ENCODE data around the gene APMAP. TPM values are rescaled to one million over a fixed set of nuclear protein-coding genes. Genes with fewer than 3 reads are reported as not detected.

Gene APMAP
- total and polyA plus RNA-seq, 5 experiments from 2014 or later, result 46.0 to 234 (median 74.5) TPM

- H3K27me3 Mint-ChIP-seq, result no peaks in the 10 kb centered on the region
- H3K4me3 Mint-ChIP-seq, result no peak overlapping the region
- no peak for DNase-seq
- no peak for ATAC-seq
- POLR2A ChIA-PET, result no interaction called here
- peaks cover 0 to 24% (median 11%) of the 10 kb centered on the region in 4 donors for H3K4me1 Mint-ChIP-seq
- H3K27ac Mint-ChIP-seq, result no peak overlapping the region
- H3K9me3 Mint-ChIP-seq, result no peaks in the 10 kb centered on the region
- peaks cover 0 to 69% (median 15%) of the 10 kb centered on the region in 3 donors for H3K36me3 Mint-ChIP-seq
These were observed 28.8 kb upstream of the APMAP start for GRCh38 chr20:25021336-25021735.

GRCh38 chr20:25020901-25021301 is 28.4 kb upstream of the APMAP start:
- no peak for ATAC-seq
- H3K9me3 Mint-ChIP-seq, result no peaks in the 10 kb centered on the region
- H3K4me3 Mint-ChIP-seq, result no peak overlapping the region
- POLR2A ChIA-PET, result no interaction called here
- H3K27me3 Mint-ChIP-seq, result no peaks in the 10 kb centered on the region
- peaks cover 0 to 22% (median 11%) of the 10 kb centered on the region in 4 donors for H3K4me1 Mint-ChIP-seq
- peaks cover 0 to 72% (median 15%) of the 10 kb centered on the region in 3 donors for H3K36me3 Mint-ChIP-seq
- no peak for DNase-seq
- no peak overlapping the region for H3K27ac Mint-ChIP-seq

GRCh38 chr20:25020345-25020744 is 27.8 kb upstream of the APMAP start:
- peaks cover 0 to 18% (median 8%) of the 10 kb centered on the region in 4 donors for H3K4me1 Mint-ChIP-seq
- no peak overlapping the region for H3K27ac Mint-ChIP-seq
- no peak overlapping the region for H3K4me3 Mint-ChIP-seq
- H3K9me3 Mint-ChIP-seq, result no peaks in the 10 kb centered on the region
- POLR2A ChIA-PET, result no interaction called here
- no peak for ATAC-seq
- H3K36me3 Mint-ChIP-seq, result peaks cover 0 to 75% (median 15%) of the 10 kb centered on the region in 3 donors
- no peaks in the 10 kb centered on the region for H3K27me3 Mint-ChIP-seq
- no peak for DNase-seq

DNA sequence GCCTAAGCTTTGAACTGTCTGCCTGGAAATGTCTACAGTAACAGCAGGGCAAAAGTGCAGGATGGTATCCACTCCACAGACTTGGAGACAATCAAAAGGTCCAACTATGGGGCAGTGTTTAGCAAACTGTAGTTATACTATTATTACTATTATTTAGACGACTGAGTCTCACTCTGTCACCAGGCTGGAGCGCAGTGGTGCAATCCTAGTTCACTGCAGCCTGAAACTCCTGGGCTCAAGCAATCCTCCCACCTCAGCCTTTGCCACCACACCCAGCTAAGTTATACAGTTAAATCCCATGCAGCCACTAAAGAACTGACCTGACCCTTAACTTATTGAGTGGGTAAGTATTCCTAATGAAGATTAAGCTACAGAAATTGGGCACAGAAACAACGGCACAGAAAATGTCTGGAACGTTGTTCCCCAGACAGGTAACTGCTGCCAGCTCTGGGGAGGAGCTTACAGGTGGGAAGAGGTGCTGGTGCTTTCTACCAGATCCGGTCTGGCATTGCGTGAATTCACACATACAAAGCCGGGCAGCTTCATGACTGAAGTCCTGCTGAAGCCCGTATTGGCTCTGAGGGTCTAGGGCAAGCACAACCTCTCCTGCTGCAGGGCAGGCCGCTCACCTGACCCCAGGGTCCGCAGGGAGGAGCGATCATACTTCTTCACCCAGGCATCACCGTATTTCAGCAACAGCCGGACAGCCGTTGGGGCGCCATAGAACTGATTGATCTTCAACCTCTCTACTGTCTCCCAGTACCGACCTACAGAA is 27.0 kb upstream of the APMAP start:
- Mint-ChIP-seq H3K36me3 (peaks cover 0 to 82% (median 15%) of the 10 kb centered on the region in 3 donors), H3K27me3 (no peaks in the 10 kb centered on the region), H3K27ac (no peak overlapping the region), H3K9me3 (no peaks in the 10 kb centered on the region), H3K4me3 (no peak overlapping the region), H3K4me1 (peaks cover 0 to 17% (median 7%) of the 10 kb centered on the region in 4 donors)
- ATAC-seq (no peak), DNase-seq (no peak)
- POLR2A ChIA-PET, result no interaction called here

GRCh38 chr20:25018841-25019240 is 26.3 kb upstream of the APMAP start:
- no peak overlapping the region for H3K4me3 Mint-ChIP-seq
- POLR2A ChIA-PET, result no interaction called here
- no peaks in the 10 kb centered on the region for H3K27me3 Mint-ChIP-seq
- ATAC-seq (no peak), DNase-seq (no peak)
- H3K9me3 Mint-ChIP-seq, result no peaks in the 10 kb centered on the region
- peaks cover 0 to 12% (median 5%) of the 10 kb centered on the region in 4 donors for H3K4me1 Mint-ChIP-seq
- H3K36me3 Mint-ChIP-seq, result peaks cover 0 to 84% (median 19%) of the 10 kb centered on the region in 3 donors
- H3K27ac Mint-ChIP-seq, result no peak overlapping the region

DNA sequence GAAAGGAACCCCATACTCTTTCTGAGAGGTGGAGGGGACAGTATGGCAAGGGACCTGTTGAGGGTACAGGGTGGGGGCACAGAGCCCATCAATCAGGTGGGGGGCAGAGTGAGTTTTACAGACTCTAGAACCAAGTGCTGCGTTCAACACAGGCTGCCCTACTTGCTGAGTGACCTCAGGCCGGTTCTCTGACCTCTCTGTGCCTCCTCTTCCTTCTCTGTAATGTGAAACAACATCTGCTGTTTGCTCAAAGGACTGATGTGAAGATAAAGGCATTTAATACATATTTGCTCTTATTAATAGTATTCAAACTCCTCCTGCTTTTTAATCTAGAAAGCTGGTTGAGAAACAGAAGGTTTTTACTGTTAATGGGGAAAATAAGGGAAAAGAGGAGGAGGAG is 25.9 kb upstream of the APMAP start:
- Mint-ChIP-seq H3K4me3 (no peak overlapping the region), H3K36me3 (peaks cover 0 to 80% (median 16%) of the 10 kb centered on the region in 3 donors), H3K4me1 (peaks cover 0 to 8% (median 2%) of the 10 kb centered on the region in 4 donors), H3K27ac (peak overlapping the region in 1 of 10 donors; percentile 11), H3K27me3 (no peaks in the 10 kb centered on the region), H3K9me3 (no peaks in the 10 kb centered on the region)
- POLR2A ChIA-PET, result no interaction called here
- no peak for DNase-seq
- no peak for ATAC-seq

DNA sequence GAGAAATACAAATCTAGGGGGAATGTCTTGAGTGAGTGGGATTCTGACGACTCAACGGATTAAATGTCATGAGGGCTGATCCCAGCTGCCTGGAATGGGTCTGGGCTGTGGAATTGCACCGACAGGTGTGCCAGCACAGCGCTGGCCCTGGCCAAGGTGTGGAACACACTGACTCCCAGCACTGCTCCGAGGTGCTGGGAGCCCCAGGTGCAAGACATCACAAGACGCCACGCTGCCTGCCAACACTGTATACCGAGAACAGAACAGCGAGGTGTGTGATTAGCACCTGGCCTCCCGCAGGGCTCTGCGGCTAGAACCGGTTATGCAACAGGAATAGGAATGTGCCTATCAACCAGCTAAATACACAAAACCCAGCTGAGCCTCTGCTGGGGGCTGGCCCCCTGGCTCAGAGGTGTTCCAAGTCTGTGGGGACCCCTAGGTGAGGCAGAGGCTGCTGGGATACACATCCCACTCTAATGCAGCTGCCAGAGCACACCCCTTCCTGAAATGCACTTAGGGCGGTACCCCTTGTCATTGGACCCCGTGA is 24.8 kb upstream of the APMAP start:
- H3K27ac Mint-ChIP-seq, result peak overlapping the region in 2 of 10 donors; percentile 45 to 51
- H3K9me3 Mint-ChIP-seq, result no peaks in the 10 kb centered on the region

DNA sequence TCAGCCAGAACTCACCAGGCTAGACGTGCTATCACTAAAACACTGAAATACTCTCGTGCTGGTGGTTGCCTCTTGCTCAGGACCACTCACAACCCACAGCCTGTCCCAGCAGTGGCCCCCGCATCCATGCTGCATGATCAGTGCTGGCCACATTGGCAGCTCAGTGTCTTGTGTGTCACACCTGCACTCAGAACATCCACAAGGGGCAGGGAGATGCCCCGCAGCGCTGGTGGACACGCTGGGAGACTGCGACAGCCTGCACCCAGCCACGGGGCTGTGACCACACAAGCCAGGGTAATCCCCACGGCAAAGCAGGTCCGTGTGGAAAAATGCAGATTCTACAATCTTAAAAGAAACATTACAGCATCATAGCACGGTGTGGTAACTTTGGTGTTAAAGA is 23.9 kb upstream of the APMAP start:
- ATAC-seq (no peak), DNase-seq (no peak)
- Mint-ChIP-seq H3K36me3 (peaks cover 0 to 84% (median 14%) of the 10 kb centered on the region in 3 donors), H3K4me3 (no peak overlapping the region), H3K4me1 (peaks cover 0 to 2% (median under 1%) of the 10 kb centered on the region in 4 donors), H3K27ac (peak overlapping the region in 1 of 10 donors; percentile 6), H3K9me3 (no peaks in the 10 kb centered on the region), H3K27me3 (no peaks in the 10 kb centered on the region)
- POLR2A ChIA-PET, result no interaction called here

More for the DNA sequence above, 24.8 kb upstream of the APMAP start:
- H3K27me3 Mint-ChIP-seq, result no peaks in the 10 kb centered on the region
- peaks cover 0 to 80% (median 14%) of the 10 kb centered on the region in 3 donors for H3K36me3 Mint-ChIP-seq
- no peak overlapping the region for H3K4me3 Mint-ChIP-seq
- H3K4me1 Mint-ChIP-seq, result peaks cover 0 to 2% (median under 1%) of the 10 kb centered on the region in 4 donors
- ATAC-seq (no peak), DNase-seq (no peak)
- POLR2A ChIA-PET, result no interaction called here

DNA sequence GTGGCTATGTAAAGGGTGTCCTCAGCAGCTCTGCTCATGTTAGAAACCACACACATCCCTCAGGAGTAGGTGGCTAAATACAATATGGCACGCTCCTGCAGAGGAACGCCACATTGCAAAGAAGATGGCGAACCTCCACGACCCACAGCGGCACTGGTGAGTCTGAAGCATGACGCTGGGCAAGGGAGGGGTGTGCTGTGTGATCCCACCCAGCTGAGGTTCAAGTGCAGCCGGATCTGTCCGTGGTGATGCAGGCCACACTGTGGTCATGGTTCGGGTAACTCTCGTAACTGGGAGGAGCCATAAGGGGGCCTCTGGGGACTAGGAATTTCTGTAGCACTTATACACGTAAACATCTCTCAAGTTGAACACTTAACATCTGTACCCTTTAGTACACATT is 23.4 kb upstream of the APMAP start:
- no peak for DNase-seq
- POLR2A ChIA-PET, result no interaction called here
- H3K27ac Mint-ChIP-seq, result peak overlapping the region in 1 of 10 donors; percentile 6
- peaks cover 0 to 2% (median under 1%) of the 10 kb centered on the region in 4 donors for H3K4me1 Mint-ChIP-seq
- H3K36me3 Mint-ChIP-seq, result peaks cover 0 to 83% (median 14%) of the 10 kb centered on the region in 3 donors
- ATAC-seq, result no peak
- H3K27me3 Mint-ChIP-seq, result no peaks in the 10 kb centered on the region
- no peaks in the 10 kb centered on the region for H3K9me3 Mint-ChIP-seq
- H3K4me3 Mint-ChIP-seq, result no peak overlapping the region

GRCh38 chr20:25014816-25015215 is 22.3 kb upstream of the APMAP start:
- Mint-ChIP-seq H3K4me1 (peaks cover 0 to 2% (median 0%) of the 10 kb centered on the region in 4 donors), H3K4me3 (no peak overlapping the region), H3K36me3 (peaks cover 6 to 85% (median 7%) of the 10 kb centered on the region in 3 donors), H3K27ac (no peak overlapping the region), H3K9me3 (no peaks in the 10 kb centered on the region), H3K27me3 (no peaks in the 10 kb centered on the region)
- POLR2A ChIA-PET, result no interaction called here
- DNase-seq (no peak), ATAC-seq (no peak)

DNA sequence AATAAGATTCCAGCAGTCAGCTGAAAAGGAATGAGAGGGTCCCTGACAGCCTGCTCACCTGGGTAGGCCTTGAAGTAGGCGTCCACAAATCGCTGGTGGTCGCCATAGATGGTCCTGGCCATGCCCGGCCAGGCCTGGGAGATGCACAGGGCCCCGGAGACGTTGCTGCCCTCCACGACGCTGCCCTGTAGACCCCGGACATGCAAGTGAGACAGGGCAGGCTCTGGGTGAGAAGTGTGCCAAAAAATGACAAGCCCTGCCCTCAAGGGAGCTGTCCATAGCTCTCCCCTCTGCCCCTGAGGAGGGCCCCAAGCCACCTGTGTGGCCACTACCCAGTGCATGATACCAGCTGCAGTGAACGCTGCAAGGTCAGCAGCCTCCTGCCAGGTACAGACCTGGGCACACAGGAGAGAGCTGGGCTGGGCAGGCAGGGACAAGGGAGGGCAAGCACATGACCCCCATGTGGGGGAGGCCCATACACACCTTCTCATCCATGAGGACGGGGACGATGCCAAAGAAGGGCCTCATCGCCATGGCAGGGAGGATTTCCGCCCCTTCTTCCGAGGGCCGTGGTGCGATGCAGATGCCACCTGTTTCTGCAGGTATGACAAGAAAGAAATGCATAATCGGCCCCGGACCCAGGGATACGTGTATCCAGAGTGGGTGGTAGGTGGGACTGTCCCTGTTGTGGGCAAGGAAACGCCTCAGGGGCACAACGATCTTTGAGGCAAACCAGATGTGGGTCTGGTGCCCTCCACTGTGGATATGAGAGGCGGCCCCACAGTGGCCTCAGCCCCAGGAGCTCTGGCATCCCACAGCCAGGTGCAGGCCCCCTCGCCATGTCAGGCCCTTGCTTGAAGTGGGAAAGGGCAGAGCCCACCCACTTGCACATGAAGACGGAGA is 21.2 kb upstream of the APMAP start:
- no peaks in the 10 kb centered on the region for H3K27me3 Mint-ChIP-seq
- POLR2A ChIA-PET, result no interaction called here
- no peak overlapping the region for H3K4me3 Mint-ChIP-seq
- DNase-seq (no peak), ATAC-seq (no peak)
- H3K9me3 Mint-ChIP-seq, result no peaks in the 10 kb centered on the region
- H3K4me1 Mint-ChIP-seq, result peaks cover 0 to 2% (median 0%) of the 10 kb centered on the region in 4 donors
- no peak overlapping the region for H3K27ac Mint-ChIP-seq
- peaks cover 6 to 86% (median 10%) of the 10 kb centered on the region in 3 donors for H3K36me3 Mint-ChIP-seq

GRCh38 chr20:25012616-25013189 is 20.2 kb upstream of the APMAP start:
- DNase-seq (no peak), ATAC-seq (no peak)
- Mint-ChIP-seq H3K4me1 (peaks cover 0 to 2% (median 0%) of the 10 kb centered on the region in 4 donors), H3K36me3 (peaks cover 6 to 87% (median 12%) of the 10 kb centered on the region in 3 donors), H3K4me3 (no peak overlapping the region), H3K27ac (no peak overlapping the region), H3K9me3 (no peaks in the 10 kb centered on the region), H3K27me3 (no peaks in the 10 kb centered on the region)
- POLR2A ChIA-PET, result no interaction called here
